Rectal smooth muscle tissue (tissue), 1 donor: ENCODE results near the gene RAB44.

Source experiments
- H3K27ac ChIP-seq: one replicate; pipeline ENCODE4 v1.7.0; 2013; ENCODE audit warnings: low read depth, low read length, inconsistent platforms
- H3K27me3 ChIP-seq: one replicate; pipeline ENCODE4 v1.7.0; 2013; ENCODE audit warnings: low read length; ENCODE audit not compliant: control insufficient read depth, insufficient read depth
- H3K36me3 ChIP-seq: one replicate; pipeline ENCODE4 v1.7.0; 2013; ENCODE audit warnings: low read length; ENCODE audit not compliant: control insufficient read depth, insufficient read depth
- H3K4me1 ChIP-seq: one replicate; pipeline ENCODE4 v1.7.0; 2013; ENCODE audit warnings: low read length; ENCODE audit not compliant: control insufficient read depth, insufficient read depth
- H3K4me3 ChIP-seq: one replicate; pipeline ENCODE4 v1.7.0; 2013; ENCODE audit warnings: low read length
- H3K9ac ChIP-seq: one replicate; pipeline ENCODE4 v1.7.0; 2013; ENCODE audit warnings: low read length

The RAB44 gene

DNA sequence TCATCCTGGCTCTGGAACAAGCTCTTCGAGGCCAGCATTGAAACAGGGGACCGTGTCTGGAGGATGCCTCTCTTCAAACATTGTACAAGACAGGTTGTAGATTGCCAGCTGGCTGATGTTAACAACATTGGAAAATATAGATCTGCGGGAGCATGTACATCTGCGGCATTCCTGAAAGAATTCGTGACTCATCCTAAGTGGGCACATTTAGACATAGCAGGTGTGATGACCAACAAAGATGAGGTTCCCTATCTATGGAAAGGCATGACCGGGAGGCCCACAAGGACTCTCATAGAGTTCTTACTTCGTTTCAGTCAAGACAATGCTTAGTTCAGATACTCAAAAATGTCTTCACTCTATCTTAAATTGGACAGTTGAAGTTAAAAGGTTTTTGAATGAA lies 22.7 kb upstream of the RAB44 start:
- Histone ChIP-seq H3K36me3 (no peaks in the 10 kb centered on the region), H3K4me3 (no peak overlapping the region), H3K27ac (no peak overlapping the region), H3K4me1 (peaks cover 11% of the 10 kb centered on the region), H3K27me3 (no peaks in the 10 kb centered on the region), H3K9ac (no peak overlapping the region)

- Histone ChIP-seq H3K4me3 (no peak overlapping the region), H3K27me3 (no peaks in the 10 kb centered on the region), H3K4me1 (peaks cover 15% of the 10 kb centered on the region), H3K9ac (no peak overlapping the region), H3K36me3 (no peaks in the 10 kb centered on the region), H3K27ac (peak overlapping the region; percentile 56)
These were observed 21.2 kb upstream of the RAB44 start for GRCh38 chr6:36676141-36677058.

- H3K27me3 ChIP-seq = no peaks in the 10 kb centered on the region
- peaks cover 15% of the 10 kb centered on the region for H3K4me1 ChIP-seq
- H3K4me3 ChIP-seq = no peak overlapping the region
- no peaks in the 10 kb centered on the region for H3K36me3 ChIP-seq
- H3K9ac ChIP-seq = peak overlapping the region; percentile 17
- H3K27ac ChIP-seq = peak overlapping the region; percentile 96
These were observed 20.4 kb upstream of the RAB44 start for GRCh38 chr6:36677059-36677749.

DNA sequence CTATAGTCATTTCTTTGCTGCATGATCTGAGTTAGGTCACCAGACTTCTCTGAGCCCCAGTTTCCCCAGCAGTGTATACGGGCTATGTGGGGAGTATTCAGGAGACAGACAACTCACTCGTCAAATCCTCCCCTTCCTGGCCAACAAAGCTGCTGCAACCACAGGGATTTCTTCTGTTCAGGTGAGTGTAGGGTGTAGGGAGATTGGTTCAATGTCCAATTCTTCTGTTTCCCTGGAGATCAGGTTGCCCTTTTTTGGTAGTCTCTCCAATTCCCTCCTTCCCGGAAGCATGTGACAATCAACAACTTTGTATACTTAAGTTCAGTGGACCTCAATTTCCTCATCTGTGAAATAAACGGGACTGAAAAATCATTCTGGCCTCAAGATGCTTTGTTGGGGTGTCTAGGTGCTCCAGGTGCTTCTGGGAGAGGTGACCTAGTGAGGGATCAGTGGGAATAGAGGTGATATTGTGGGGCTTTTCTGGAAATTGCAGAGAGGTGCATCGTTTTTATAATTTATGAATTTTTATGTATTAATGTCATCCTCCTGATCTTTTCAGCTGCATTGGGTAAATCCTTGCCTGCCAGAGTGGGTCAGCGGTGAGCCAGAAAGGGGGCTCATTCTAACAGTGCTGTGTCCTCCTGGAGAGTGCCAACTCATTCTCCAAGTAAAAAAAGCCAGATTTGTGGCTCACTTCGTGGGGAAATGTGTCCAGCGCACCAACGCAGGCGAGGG lies 19.7 kb upstream of the RAB44 start:
- H3K4me1 ChIP-seq = peaks cover 18% of the 10 kb centered on the region
- peak overlapping the region; percentile 17 for H3K9ac ChIP-seq
- H3K27ac ChIP-seq = peak overlapping the region; percentile 96
- H3K4me3 ChIP-seq = peak overlapping the region; percentile 94
- no peaks in the 10 kb centered on the region for H3K36me3 ChIP-seq
- H3K27me3 ChIP-seq = no peaks in the 10 kb centered on the region

DNA sequence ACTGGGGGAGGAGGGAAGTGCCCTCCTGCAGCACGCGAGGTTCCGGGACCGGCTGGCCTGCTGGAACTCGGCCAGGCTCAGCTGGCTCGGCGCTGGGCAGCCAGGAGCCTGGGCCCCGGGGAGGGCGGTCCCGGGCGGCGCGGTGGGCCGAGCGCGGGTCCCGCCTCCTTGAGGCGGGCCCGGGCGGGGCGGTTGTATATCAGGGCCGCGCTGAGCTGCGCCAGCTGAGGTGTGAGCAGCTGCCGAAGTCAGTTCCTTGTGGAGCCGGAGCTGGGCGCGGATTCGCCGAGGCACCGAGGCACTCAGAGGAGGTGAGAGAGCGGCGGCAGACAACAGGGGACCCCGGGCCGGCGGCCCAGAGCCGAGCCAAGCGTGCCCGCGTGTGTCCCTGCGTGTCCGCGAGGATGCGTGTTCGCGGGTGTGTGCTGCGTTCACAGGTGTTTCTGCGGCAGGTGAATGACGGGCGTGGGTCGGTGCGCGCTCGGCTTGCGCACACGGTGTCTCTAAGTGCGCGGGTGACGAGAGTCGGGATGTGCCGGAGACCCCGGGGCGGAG lies 19.1 kb upstream of the RAB44 start, which contains the start of gene CDKN1A:
TSS of gene CDKN1A (plus strand) at position 227 of the 555 bp plus-strand sequence. CDS start 5,388 bp downstream, outside the sequence.
- H3K36me3 ChIP-seq = peaks cover 1% of the 10 kb centered on the region
- H3K4me3 ChIP-seq = peak within 1 kb of the TSS; percentile 94
- H3K9ac ChIP-seq = peak within 1 kb of the TSS; percentile 96
- H3K27ac ChIP-seq = peak within 1 kb of the TSS; percentile 96
- H3K27me3 ChIP-seq = no peaks in the 10 kb centered on the region
- H3K4me1 ChIP-seq = peaks cover 18% of the 10 kb centered on the region

GRCh38 chr6:36679043-36679833 lies 18.4 kb upstream of the RAB44 start:
- Histone ChIP-seq H3K27me3 (no peaks in the 10 kb centered on the region), H3K4me1 (peaks cover 18% of the 10 kb centered on the region)

DNA sequence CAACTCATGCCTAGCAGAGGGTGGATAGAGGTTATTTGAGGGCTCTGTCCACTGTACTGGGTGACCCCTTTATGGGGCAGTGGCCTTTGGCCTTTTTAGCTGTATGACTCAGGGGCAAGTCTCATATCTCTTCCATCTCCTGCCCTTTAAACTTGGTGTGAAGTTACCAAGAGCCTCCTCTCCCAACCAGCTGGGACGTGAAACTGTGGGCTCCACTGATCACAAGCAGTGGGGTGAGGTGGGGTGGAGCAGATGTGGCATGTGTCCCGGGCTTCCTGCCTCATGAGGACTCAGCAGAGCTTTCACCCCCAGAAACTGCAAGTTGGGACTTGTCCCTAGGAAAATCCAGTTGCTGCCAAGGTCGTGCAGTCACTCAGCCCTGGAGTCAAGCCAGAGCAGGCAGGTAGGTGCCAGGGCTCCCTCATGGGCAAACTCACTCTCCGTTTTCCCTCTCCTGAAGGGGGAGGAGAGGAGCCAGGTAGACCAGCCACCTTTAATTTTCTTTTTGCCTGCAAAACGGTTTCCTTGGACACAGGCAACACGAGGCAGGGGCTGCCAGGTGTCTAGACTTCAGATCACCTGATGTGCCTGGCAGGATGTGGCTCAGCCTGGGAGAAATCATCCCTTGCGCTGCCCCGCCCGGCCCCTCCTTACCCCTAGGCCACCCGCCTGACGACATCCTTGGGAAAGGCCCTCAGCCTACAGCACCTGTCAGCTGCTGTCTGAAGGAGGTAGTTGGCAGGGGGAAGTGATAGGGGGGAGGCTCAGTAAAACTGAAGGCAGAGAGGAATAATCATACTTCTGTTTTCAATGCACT lies 15.1 kb upstream of the RAB44 start:
- peaks cover 17% of the 10 kb centered on the region for H3K4me1 ChIP-seq

More at GRCh38 chr6:36679043-36679833, 18.4 kb upstream of the RAB44 start:
- Histone ChIP-seq H3K36me3 (peaks cover 8% of the 10 kb centered on the region), H3K4me3 (peak overlapping the region; percentile 94), H3K27ac (peak overlapping the region; percentile 96), H3K9ac (peak overlapping the region; percentile 96)

DNA sequence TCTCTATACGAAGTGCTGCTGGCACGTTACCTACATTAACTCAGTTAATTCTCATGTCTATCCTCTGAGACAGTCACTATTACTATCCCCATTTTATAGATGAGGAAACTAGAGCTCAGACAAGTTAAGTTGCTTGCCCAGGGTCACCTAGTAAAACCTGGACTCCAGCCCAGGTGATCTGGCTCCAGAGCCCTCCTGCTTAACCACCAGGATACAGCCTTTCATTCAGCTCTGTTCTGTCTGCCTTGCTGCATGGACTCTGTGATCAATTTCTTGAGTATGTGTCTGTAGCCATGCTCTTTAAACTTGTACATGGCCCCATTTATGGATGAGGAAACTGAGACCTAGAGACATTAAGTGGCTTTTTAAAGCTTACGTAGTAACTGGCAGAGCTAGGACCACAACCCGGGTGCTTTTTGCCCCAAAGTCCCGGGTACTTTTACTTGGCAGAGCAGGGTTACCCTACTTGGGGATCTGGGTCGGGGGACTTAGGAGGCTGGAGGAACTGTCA lies 14.4 kb upstream of the RAB44 start:
- Histone ChIP-seq H3K27me3 (no peaks in the 10 kb centered on the region), H3K36me3 (peaks cover 24% of the 10 kb centered on the region), H3K4me3 (no peak overlapping the region), H3K9ac (no peak overlapping the region), H3K4me1 (peaks cover 11% of the 10 kb centered on the region), H3K27ac (no peak overlapping the region)

More for the DNA sequence above, 15.1 kb upstream of the RAB44 start:
- H3K27ac ChIP-seq = no peak overlapping the region
- H3K4me3 ChIP-seq = no peak overlapping the region
- H3K9ac ChIP-seq = no peak overlapping the region
- peaks cover 24% of the 10 kb centered on the region for H3K36me3 ChIP-seq
- no peaks in the 10 kb centered on the region for H3K27me3 ChIP-seq

DNA sequence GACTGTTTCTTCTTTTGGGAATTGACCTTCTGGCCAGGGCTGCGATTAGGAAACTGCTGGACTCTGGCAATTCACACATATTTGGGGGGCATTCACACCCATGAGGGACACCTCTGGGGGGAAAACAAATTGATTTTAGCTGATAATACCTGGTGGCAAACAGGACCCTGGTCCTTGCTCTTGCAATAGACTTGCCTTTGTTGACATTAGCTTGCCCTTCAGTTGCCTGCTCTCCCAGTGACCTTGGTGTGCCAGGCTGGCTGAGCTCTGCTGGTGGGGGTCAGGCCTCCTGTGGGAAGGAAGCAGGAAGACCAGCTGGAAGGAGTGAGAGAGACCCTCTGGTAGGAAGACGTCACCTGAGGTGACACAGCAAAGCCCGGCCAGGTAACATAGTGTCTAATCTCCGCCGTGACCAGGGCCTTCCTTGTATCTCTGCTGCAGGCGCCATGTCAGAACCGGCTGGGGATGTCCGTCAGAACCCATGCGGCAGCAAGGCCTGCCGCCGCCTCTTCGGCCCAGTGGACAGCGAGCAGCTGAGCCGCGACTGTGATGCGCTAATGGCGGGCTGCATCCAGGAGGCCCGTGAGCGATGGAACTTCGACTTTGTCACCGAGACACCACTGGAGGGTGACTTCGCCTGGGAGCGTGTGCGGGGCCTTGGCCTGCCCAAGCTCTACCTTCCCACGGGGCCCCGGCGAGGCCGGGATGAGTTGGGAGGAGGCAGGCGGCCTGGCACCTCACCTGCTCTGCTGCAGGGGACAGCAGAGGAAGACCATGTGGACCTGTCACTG lies 13.8 kb upstream of the RAB44 start:
- Histone ChIP-seq H3K27ac (no peak overlapping the region), H3K4me3 (no peak overlapping the region), H3K27me3 (no peaks in the 10 kb centered on the region), H3K4me1 (peaks cover 7% of the 10 kb centered on the region), H3K36me3 (peaks cover 24% of the 10 kb centered on the region), H3K9ac (no peak overlapping the region)

DNA sequence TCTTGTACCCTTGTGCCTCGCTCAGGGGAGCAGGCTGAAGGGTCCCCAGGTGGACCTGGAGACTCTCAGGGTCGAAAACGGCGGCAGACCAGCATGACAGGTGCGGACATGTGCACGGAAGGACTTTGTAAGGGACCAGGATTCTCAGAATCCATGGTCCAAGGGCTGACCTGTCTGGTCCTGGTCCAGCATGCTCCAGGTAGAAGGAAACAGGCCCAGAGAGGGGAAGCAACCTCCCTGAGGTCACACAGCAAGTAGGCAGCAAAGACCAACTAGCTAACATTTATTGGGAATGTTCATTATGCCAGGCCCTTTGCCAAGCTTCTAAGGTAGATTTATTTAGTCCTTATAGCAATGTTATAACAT lies 13.2 kb upstream of the RAB44 start:
- H3K27ac ChIP-seq = no peak overlapping the region
- H3K4me1 ChIP-seq = peaks cover 7% of the 10 kb centered on the region
- peaks cover 24% of the 10 kb centered on the region for H3K36me3 ChIP-seq
- H3K9ac ChIP-seq = no peak overlapping the region
- H3K4me3 ChIP-seq = no peak overlapping the region
- H3K27me3 ChIP-seq = no peaks in the 10 kb centered on the region
